GM21526 (cell line): ENCODE data around the gene PGM2.
A peak's percentile ranks its signal among the peaks of the same experiment; 100 is the strongest.
"Not testable (repeated sequence)": the region's sequence is repeated elsewhere in the genome, so short reads cannot be mapped to it uniquely, and the experiment has no call there.

Experiments
- ATAC-seq: cut with Tn5 transposase; IDR thresholded peaks from one replicate; pipeline ENCODE4 v1.9.1; 2021; ENCODE audit warnings: moderate library complexity; ENCODE audit not compliant: unreplicated experiment, low FRiP score

PGM2 gene

GRCh38 chr4:37826295-37827029 lies at the start of gene PGM2:
PGM2 (plus strand) TSS chr4:37826686; CDS start chr4:37826733, 47 bp downstream.
- ATAC-seq, result peak; percentile 96

DNA sequence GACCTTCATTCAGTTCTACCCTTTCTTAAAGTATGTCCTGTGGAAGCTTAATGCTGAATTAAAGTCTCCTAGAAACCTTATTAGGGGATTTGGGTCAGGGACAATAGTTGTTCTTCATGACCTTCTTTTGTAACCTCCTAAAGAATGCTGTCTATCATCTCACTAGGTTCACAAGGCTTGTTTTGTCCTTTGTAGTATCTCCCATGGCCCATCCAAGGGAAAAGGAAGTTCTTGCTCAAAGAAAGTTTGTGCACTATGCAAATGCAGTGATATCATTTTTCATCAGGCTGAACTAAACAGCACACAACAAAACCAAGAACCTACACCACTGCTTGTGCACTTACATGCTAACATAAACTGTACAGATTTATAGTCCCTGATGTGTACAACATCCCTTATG lies 46.6 kb upstream of the PGM2 start:
- no peak for ATAC-seq

DNA sequence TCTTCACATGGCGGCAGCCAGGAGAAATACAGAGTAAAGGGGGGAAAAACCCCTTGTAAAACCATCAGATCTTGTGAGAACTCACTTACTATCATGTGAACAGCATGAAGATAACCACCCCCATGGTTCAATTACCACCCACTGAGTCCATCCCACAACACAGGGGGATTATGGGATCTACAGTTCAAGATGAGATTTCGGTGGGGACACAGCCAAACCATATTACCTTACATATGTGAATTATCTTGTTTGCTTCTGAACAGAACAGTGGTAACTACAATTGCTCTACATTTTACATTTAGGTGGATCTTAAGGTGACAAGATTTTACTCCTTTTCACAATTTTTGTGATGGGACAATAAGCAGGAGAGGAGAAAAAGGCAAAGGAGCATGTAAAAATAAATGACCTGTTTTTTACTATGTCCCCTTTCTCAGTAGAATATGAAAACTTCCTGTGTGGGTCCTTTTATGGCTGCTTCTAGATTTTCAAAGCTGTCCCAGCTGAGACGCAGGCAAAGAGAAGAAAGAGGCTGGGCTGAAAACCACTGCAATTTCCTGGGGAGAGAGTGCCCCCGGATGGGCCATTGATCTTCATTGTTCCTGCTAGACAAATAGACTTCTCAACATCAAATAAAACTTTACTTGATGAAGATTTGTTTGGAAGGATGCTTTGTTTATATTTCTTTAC lies 45.9 kb upstream of the PGM2 start:
- ATAC-seq, result no peak

DNA sequence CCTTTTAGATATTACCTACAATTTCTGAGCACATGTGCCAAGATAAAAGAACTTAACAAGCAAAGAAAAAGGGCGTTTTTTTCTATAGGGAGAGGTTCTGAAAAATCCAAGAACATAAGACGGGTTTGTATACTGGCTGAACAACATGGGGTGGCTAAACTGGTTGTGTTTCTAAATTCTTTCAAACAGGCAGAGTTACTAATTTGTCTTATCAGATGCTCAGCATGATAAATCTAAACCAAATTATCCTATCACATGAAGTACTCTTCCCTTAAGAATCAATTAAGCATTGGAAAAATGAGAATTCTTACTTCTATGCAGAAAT lies 45.4 kb upstream of the PGM2 start:
- ATAC-seq, result no peak

DNA sequence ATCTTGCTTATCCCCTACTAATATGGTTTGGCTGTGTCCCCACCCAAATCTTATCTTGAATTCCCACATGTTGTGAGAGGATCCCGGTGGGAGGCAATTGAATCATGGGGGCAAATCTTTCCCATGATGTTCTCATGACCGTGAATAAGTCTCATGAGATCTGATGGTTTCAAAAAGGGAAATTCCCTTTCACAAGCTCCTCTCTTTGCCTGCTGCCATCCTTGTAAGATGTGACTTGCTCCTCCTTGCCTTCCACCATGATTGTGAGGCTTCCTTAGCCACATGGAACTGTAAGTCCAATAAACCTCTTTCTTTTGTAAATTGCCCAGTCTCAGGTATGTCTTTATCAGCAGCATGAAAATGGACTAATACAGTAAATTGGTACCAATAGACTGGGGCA lies 40.2 kb upstream of the PGM2 start:
- not testable (repeated sequence) for ATAC-seq

DNA sequence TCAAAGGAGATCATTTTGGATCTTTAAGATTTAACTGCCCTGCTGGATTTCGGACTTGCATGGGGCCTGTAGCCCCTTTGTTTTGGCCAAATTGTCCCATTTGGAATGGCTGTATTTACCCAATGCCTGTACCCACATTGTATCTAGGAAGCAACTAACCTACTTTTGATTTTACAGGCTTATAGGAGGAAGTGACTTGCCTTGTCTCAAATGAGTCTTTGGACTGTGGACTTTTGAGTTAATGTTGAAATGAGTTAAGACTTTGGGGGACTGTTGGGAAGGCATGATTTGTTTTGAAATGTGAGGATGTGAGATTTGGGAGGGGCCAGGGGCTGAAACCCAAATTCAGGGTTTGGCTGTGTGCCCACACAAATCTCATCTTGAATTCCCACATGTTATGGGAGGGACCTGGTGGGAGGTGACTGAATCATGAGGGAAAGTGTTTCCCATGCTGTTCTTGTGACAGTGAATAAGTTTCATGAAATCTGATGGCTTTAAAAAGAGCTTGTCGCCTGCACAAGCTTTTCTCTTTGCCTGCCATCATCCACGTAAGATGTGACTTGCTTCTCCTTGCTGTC lies 38.5 kb upstream of the PGM2 start:
- ATAC-seq, result not testable (repeated sequence)

DNA sequence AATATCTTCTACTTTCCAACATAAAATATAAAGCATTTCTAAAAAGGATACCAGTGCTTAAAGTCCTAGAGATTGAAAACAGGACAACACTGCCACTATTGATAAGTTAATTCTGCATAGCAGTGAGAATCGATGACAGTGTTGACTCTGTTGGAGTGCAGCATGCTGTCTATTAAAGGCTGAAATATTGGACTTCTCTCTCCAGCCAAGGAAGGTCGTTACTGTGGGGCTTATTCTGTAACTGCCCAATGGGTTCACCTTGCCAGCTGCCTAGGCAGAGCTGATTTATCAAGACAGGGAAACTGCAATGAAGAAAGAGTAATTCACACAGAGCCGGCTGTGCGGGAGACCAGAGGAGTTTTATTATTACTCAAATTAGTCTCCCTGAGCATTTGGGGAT lies 37.7 kb upstream of the PGM2 start:
- no peak for ATAC-seq

- no peak for ATAC-seq
Measured at GRCh38 chr4:37792241-37792640, 34.2 kb upstream of the PGM2 start.

- no peak for ATAC-seq
Measured at GRCh38 chr4:37793562-37793961, 32.9 kb upstream of the PGM2 start.

DNA sequence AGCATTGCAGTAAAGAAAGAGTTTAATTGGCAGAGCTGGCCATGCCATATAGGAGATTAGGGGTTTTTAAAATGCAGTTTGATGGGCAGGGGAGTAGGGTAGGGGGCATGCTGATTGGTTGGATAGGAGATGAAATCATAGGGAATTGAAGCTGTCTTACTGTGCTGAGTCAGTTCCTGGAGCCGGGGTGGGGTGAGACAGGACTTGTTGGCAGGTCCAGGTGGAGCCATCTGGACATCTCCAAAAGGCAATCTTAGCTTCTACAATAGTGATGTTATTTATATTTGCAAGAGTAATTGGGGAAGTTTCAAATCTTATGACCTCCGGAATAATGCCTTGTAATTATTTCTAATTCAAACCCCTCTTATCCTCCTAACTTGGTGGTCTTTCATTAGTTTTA lies 32.4 kb upstream of the PGM2 start:
- no peak for ATAC-seq

GRCh38 chr4:37795581-37796195 lies 30.8 kb upstream of the PGM2 start:
- ATAC-seq, result no peak

DNA sequence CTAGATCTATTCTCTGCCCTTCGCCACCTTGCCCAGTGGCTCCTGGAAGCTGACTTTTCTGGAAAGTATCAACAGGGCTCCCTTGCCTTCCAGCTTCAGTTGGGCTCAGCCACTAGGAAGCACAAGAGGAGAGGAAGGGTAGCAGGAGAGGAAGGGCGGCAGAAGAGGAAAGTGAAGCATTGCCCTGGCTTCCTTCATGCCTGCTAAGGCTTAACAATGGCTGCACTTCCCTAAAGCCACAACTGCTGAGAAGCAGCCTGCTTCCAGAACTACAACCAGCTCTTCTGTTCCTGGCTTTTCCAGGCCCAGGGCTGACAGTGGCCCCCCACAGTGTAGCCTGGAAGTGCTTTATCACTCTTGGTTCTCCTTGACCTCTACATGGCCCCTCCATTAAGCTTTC lies 29.1 kb upstream of the PGM2 start:
- no peak for ATAC-seq

- ATAC-seq, result no peak
Measured at GRCh38 chr4:37797923-37798322, 28.6 kb upstream of the PGM2 start.

DNA sequence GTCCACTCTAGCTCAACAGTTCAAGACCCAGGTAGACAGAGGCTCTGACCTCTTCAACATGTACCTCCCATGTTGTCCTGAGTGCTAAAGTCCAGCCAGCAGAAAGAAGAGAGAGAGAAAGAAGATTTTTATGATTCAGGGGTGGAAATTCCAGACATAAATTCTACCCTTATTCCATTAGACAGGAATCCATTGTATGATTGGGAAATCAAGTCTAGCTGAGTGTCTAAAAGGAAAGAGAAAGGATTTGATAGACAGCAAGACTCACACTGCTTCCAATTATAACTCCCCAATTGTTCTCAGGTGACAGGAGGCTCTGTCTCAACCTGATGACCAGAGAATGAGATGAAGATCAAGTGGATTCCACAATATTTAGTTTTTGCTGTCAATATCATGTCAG lies 27.9 kb upstream of the PGM2 start:
- no peak for ATAC-seq

- no peak for ATAC-seq
Measured at GRCh38 chr4:37799941-37800554, 26.4 kb upstream of the PGM2 start.

DNA sequence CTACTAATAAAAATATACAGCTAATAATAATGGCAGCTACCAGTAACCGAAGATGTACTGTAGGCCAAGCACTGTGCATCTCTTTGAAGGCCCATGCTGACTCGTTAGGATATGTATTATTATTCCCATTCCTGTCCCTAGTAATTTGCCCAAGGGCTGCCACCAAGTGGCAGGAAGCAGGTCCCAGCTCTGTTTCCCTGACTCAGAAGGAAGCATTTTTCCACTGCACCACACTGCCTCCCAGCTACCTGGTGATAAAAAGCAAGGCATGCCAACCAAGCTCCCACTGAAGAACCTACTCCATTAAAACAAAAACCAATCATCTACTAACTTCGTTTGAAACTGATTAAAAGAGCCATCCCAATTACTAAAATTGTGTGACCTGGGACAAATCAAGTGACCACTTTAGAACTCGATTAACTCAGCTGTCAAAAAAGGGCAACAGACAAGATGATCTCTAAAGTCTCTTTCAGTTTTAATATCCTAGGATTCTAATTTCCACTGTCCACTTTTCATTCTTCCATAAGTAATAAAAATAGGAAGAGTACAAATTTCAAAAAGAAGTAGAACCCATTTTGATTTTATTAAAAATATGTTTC lies 24.3 kb upstream of the PGM2 start:
- ATAC-seq, result no peak

- no peak for ATAC-seq
Measured at GRCh38 chr4:37803348-37803973, 23.0 kb upstream of the PGM2 start.

DNA sequence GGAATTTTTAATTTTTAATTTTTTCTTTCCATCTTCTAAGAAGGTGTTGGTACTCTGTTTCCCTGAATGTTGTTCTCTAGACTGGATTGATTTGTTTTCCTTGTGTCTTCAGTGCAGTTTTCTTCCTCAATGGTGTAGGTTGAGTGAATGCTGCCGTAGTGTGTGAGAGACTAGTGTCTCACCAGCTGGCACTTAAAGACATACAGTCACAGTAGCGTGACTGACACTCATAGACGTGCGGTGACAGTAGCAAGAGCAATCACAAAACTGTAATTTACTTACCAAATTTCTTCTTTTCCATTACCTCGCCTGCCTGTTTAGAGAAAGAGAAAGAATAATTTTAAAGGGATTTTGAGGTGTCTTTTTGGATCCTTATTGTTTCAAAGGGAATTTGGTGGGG lies 21.4 kb upstream of the PGM2 start:
- no peak for ATAC-seq

DNA sequence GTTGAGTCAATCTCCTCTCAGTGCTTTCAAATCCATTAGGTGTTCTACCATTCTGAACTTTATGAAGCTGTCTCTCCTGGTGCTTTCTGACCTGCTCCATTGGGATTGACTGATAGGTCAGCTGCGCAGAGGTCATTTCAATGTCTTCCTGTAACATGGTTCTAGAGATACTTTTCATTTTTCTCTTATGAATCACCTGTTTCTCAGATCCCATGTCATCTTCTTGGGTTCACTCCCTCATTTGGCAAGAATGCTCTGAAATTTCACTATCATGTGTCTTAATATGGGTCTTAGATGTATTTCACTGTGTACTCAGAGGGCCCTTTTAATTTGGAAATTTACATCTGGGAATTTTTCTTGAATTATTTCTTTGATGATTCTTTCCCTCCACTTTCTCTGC lies 13.8 kb upstream of the PGM2 start:
- no peak for ATAC-seq

GRCh38 chr4:37815591-37815990 lies 10.9 kb upstream of the PGM2 start:
- ATAC-seq, result no peak
